ENCODE measurements around the gene MCF2L2.

GRCh38 chr3:183215591-183216202 lies 212.7 kb downstream of the MCF2L2 start:
- TF ChIP-seq CTCF (IDR thresholded peaks at IDR 0.05), result no peak
- no peak for TF ChIP-seq EZH2 (IDR thresholded peaks at IDR 0.05; ENCODE audit: borderline replicate concordance, insufficient read depth, low read depth, low read length, poor library complexity, severe bottlenecking)

Data from B cell (primary cell).